ENCODE measurements around the gene SP4.

The SP4 gene

DNA sequence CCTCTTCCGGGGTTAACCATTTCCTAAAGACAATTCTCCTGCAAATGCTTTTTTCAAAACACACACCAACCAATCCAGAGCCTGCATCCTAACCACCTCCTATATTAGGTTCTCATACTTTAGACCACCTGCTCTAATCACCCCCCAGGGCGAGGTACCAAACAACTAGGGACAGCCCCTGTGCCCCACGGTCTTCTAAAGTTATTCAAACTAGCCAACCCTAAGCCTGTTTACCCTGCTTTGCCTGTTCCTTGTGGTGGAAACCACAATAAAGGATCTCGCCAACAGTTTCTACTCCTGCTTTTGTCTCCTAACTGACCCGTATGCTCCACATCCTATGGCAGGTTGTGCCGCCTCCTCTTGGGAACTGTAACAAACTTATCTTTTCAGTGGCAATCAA is 21.1 kb downstream of the SP4 start:
- DNase-seq: no peak

DNA sequence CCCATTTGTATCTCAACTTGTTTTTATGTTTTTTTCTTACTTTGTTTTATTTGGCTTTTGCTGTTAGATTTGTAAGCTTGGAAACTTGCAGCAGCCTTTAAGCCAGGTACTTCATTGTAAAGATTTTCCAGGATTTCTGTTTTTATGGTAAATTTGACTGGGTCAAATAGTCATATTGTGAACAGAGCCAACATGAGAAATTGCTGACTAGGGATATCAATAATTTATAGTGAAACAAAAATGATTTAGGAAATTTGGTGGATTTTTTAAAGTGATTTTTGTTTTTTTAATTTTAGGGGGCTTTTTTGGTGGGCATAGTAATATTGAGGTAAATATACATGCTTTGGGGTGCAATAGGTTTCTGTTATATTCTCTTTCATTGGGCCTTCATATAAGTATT is 22.2 kb downstream of the SP4 start:
- no peak for DNase-seq

DNA sequence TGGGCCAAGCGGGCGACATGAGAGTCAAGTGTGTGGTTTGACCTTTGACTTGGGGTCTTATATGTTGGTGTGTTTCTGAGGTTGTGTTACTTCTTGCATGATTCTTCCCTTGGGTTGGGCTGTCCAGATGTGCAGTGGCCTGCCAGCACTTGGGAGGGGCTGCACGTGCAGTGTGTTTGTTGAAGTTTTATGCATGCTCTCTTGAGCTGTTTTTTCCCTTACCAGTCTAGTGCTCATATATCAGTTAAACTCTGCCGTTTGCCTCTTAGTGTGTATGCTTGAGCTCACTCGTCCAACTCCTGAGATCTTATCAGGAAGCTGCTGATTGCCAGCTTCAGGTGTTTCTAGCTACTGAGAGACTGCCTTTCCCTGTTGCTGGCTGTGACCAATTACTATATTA is 23.1 kb downstream of the SP4 start:
- DNase-seq: no peak

DNA sequence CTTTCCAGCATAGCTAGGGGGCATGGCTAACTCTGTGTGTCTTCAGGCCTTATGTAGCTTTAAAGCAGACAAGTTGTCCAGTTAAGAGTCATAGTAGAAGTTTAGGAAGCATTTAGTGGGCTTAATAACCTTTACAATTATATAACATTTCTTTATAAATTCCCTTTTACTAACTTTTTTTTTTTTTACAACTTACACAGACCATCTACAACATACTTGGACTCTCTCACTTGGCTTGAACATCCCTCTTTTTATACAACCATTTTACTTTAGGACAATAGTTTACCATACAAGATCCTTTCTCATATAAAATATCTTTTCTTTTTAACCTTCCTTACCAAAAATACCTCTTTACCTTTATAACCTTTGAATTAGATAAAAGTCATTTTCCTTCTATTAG is 26.3 kb downstream of the SP4 start:
- no peak for DNase-seq

DNA sequence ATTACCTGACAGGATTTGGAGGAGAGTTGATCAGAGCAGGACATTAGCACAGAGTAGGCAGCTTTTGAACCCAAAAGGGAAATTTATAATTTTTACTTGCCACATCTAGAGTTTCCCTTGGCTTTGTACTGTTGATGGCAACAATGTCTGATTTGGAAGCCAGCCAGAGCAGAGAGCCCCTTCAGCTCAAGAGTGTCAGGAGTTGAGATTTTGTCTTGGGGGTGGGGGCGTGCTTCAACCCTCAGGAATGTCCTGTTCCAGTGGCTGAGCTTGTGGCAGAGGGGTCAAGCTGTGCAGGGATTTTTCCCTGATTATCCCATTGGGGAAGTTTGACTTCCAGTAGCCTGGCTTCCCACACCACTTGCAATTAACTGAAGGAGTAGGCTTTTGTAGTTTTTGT is 27.0 kb downstream of the SP4 start:
- DNase-seq: no peak

DNA sequence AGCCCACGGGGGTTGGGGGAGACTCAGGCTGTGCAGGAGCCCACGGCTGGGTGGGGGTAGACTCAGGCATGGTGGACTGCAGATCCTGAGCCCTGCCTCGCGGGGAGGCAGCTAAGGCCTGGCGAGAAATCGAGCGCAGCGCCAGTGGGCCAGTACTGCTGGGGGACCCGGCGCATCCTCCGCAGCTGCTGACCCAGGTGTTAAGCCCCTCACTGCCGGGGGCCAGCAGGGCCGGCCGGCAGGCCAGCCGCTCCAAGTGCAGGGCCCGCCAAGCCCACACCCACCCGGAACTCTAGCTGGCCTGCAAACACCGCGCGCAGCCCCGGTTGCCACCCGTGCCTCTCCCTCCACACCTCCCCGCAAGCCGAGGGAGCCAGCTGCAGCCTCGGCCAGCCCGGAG is 33.4 kb downstream of the SP4 start:
- no peak for DNase-seq

DNA sequence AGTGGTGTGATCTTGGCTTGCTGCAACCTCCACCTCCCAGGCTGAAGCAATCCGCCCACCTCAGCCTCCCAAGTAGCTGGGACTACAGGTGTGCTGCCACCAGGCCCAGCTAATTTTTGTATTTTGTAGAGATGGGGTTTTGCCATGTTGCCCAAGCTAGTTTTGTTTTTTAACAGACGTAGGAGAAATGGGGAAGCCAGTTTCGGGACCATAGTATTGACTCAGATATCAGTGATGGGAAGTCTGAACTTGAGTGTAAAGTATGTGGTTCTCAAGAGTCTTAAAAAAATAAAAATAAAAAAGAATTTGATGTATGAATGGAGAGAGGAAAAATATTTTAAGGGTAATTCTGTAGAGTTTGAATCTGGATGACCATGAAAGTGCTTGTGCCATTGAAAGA is 34.2 kb downstream of the SP4 start:
- DNase-seq: no peak

DNA sequence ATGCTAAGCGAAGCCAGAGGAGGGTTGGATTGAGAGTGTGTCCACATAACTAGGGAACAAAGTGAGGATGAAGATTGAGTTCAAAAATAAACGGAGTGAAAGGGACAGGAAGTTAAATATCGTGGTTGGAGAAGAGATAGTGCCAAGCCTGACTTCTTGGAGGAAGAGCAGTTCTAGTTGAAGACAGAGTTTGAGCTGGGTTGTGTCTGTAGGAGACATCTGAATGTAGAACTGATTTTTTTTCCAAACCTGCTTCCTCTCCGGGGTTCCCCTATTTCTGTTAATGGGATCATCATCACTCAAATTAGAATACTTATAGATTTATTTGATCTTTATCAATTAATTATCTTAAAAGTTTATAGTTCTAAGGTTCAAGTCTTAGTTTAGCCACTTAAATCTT is 35.6 kb downstream of the SP4 start:
- no peak for DNase-seq

DNA sequence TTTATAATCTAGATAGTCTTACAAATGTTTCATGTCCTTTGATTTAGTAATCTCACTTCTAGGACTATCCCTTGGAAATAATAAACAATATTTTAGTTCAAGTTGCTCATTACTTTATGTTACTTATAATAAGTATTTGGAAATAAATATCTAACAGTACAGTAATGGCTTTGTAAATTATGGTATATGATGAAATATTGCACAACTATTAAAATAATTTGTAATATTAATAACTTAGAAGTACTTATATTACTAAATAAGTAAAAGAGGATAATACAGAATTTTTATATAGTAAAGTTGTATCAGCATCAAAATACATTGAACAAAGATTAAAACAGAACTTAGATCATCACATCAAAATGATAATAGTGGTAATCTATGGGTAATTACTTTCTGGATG is 41.1 kb downstream of the SP4 start:
- DNase-seq: no peak

DNA sequence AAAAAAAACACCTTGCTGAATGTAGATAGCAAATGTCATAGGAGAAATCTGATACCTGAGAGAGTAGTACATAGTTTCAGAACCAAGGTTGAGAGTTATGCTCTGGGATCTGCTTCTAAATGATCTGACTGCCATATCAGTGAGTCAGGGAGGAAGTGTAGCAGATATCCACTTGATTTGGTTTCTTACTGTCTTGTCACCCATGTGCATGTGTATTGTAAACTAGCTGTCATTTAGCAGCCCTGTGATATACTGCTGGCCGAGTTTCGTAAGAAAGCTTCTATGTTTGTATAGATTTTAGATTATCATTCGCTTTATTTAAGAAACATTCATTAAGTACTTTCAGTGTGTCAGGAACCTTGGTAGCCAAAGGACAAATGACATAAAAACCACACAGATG is 42.0 kb downstream of the SP4 start:
- DNase-seq: peak; percentile 10

DNA sequence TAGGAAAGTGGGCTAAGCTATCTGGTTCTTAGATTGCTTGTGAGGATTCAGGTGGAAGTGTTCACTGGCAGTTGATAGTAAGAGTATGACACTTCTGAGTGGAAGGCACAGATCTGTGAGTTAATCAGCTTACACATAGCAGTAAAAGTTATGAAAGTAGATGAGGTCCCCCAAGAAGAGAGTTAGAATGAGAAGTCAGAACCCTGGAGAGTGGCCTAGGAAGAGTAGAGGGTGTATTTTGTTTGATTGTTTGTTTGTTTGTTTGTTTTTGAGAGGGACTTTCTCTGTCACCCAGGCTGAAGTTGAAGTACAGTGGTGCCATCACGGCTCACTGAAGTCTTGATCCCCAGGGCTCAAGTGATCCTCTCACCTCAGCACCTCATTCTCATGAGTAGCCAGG is 44.1 kb downstream of the SP4 start:
- no peak for DNase-seq

DNA sequence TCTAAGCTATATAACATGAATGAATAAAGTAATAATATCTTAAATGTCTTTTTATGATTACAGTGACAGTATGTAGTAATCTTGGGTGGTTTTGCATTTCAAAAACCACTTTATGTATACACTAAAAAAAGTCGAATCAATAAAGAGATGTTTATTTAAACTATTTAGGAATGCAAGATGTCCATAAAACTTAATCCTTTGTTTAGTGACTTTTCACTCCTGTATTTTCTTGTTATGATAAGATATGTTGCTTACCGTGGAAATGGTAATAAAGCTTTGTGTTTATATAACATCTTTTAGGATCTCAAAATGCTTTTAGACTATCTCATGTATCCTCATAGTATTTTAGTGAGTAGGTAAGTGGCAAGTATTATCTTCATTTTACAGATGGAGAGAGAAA is 48.5 kb downstream of the SP4 start:
- no peak for DNase-seq

DNA sequence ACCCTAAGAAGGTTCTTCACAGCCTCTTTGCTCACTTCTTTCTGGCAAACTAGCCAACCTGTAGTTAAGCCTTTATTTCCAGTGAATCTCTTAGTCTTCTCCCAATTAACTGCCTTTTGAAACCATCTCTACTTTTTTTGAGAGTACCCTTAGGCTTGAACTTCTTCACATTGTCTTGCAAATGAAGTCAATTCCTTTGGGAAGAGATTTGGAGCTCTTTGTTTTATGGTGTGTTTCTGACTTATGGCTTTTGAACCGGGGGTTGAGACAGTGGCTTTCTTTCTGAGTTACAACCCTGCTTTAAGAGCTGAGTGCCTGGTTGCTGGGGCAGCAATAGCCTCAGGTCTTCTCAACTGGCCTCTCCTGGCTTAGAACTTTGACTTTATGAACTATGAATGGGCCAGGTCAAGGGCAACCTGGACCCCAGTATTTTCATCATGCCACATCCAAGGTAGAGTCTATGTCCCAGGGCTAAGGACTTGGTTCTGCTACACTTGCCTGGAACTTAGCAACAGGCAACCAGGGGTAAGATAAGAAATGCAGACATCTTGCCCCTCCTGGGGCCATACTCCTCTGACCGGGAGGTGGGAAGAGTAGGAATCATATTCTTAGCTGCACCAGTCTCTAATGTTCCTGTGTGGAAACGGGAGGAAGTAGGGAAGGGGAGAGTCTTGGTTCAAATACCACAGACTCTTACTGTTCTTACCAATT is 53.0 kb downstream of the SP4 start:
- no peak for DNase-seq

DNA sequence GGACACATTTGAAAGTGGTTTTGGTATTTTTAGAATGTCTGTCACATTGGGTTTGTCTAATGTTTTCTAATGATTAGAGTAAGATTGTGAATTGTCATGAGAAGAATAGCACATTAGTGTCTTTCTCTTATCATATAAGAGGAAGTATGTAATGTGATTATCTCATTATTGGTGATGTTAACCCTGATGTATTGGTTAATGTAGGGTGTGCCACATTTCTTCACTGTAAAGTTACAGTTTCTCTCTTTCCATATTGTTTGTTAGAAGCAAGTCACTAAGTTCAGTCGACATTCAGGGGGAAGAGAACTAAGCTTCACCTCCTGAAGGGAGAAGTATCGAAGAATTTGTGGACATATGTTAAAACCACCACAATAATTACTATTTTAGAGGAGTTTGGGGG is 58.6 kb downstream of the SP4 start:
- no peak for DNase-seq

DNA sequence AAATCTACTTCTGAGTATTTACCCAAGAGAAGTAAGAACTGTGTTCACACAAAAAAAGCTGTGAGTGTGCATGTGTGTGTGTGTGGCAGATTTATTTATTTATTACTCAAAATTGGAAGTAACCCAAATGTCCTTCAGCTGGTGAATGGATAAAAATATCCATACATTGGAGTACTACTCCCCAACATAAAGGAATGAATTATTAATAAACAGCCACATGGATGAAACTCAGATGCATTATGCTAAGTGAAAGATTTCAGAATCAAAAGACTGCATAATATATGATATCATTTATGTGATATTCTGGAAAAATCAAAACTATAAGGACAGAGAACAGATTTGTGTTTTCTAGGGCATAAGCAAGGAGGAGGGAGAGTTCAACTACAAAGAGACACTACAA is 67.8 kb downstream of the SP4 start:
- DNase-seq: no peak

DNA sequence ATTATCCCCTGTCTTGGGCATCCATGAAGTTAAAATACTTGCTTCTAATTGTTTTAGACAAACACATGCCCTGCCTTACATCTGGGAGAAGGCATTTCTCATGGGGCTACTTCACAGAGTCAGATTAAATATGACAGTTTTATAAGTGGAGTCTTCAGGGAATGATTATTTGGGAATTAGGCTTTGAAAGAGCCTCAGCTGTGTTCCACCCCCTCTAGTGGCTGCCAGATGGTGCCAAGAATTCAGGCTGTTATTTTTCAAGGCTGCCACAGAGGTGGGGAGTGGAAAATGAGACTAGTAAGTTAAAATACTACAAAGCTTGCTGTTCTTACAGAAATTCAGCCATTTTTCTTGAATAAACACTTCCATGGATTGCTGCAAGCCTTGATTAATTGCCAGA is 69.2 kb downstream of the SP4 start:
- DNase-seq: peak; percentile 19

DNA sequence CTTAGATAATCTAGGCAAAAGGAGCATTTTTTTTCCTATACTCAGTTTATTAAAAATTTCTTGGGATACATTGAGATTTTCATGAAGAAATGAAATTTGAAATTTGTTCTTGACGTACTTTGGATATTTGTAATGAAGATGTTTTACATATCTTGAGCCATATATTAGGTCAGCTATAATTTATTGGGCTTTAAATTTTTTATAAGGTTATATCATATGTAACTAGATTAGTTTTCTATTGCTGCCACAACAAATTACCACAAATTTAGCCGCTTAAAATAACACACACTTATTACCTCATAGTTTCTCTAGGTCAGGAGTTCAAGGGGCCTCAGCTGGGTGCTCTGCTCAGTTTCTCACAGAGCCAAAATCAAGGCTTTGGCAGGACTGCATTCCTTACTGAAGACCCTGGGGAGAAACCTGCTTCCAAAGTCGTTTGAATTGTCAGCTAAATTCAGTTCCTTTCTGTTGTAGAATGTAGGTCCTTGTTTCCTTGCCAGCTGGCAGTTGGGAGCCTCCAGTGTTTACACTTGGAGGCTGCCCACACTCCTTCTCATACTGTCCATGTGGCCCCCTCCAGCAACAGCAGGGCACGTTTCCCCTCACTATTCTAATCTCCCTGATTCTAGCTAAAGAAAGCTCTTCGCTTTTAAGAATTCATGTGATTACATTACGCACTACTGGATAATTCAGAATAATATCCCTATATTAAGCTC is 72.4 kb downstream of the SP4 start:
- no peak for DNase-seq

DNA sequence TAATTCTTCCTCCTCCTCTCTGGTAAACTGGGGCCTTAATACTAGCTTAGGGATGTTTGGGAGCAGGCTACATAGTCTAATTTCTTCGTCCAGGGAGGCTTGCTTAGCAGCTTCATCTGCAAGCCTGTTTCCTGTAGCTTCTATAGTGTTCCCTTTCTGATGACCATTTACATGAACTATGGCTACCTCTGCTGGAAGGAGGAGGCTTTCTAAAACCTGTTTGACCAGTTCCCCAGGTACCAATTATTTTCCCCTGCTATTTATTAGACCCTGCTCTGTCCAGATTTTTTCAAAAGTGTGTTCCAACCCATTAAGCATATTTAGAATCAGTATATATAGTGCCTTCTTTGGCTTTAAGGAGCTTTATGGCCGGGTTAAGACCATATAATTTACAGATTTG is 76.1 kb downstream of the SP4 start:
- DNase-seq: no peak

DNA sequence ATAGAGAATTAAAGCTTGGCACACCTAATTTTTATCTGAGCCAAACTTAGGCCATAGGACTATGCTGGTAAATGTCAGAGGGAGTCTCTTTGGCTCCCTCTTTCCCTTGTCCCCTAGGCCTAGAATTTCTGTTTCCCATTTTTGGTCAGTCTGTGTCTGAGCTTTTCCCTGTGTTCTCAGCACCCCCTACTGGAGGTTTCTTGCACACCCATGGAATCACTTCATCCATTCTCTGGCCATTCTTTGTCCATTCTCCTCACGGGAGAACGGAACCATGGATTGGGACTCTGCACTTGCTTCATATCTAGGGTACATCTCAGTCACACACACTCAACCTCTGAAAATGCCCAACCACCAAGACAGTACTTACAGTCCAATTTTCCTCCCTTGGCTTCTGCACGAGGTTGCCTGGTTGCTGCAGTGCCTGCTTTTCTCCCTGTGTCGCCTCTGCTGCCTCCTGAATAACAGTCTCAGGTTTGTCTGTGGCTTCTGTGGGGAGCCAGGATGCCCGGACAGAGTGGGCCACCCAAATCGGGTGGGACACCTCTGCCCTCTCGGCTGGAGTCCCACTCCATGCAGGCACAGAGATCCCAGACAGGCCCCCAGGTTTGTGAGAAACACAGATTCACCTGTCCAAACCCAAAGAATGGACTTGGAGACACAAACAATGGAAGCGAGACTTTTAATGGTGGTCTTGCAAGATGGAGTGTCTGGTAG is 79.9 kb downstream of the SP4 start:
- DNase-seq: peak; percentile 67

DNA sequence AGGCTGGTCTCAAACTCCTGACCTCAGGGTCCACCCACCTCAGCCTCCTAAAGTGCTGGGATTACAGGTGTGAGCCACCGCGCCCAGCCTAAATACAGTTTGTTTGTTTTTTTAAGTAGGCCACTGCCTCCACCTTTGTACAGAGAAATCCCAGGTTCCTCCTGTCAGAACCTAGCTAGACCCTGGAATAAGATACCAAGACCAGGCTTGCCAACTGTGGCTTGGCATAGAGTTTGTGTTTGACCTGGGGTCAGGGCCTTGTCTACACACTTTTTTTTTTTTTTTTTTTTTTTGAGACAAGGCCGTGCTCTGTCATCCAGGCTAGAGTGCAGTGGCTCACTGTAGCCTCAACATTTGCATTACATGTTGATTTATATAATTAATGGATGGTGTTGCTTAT is 80.7 kb downstream of the SP4 start:
- DNase-seq: no peak

DNA sequence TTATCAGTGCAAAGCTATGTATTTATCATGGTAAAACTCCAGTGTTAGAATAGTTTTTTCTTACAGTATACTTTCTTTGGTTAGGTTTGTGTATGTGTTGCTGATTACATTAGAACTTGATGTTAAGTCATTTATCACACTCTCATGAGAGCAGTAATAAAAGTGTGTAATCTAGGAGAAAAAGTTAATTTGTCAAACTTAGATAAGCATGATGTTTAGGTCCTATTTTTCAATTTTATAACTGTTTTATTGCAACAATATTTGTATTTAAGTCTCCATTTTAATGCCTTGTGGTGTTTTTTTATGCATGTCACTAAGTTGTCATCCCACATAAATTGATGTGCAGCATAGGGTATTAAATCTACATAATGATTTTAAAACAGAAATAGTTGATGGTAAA is 86.2 kb downstream of the SP4 start:
- no peak for DNase-seq

DNA sequence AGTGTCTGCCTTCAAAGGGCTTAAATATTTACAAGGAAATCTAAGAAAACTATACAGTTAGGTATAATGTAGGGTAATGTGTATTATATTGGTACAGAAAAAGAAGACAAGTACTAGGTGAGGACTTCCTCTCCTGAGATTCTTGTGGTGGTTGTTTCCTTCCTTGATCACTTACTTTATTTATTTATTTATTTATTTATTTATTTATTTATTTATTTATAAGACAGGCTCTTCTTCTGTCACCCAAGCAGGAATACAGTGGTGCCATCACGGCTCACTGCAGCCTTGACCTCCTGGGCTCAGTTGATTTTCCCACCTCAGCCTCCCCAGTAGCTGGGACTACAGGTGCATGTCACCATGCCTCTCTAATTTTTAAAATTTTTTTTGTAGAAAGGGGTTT is 96.8 kb downstream of the SP4 start:
- no peak for DNase-seq

DNA sequence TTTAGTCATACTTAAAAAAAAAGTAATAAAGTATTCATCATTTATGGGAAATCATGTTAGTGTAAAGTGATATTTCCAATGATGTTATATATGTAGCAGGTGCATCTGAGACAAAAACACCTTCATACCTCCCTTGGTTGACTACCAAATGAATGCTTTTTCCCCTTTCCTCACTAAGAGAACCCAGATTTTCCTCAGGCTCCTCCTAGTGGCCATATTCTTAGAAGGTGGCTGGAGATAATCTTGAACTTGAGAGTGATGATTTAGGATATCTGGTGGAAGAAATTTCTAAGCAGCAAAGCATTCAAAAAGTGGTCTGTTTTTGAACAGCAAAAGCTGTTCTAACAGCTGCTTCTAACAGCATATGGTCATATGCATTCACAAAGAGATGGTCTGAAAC is 98.1 kb downstream of the SP4 start:
- peak; percentile 48 for DNase-seq

DNA sequence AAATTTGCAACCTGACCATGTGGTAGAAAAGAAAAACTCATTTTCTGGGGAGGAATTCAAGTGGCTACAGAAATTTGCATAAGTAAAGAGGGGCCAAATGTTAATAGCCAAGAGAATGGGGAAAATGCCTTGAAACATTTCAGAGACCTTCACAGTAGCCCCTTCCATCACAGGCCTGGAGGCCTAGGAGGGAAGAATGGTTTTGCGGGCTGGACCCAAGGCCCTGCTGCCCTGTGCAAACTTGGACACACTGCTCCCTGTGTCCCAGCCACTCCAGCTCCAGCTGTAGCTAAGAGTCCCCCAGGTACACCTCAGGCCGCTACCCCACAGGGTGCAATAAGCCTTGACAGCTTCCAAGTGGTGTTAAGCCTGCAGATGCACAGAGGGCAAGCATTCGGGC is 98.6 kb downstream of the SP4 start:
- no peak for DNase-seq
